Cardiac septum (tissue), 1 donor: ENCODE results near the gene GRIA1. TPM values are rescaled to one million over a fixed set of nuclear protein-coding genes. Genes with fewer than 3 reads are reported as not detected.
"Not testable (repeated sequence)": the region's sequence is repeated elsewhere in the genome, so short reads cannot be mapped to it uniquely, and the experiment has no call there.

Experiments used
- DNase-seq: peaks from one replicate; pipeline ENCODE4 v3.0.0-alpha.2; 2020; ENCODE audit warnings: low spot score
- intact Hi-C: fragments of 100-400 bp; cut with DNase I; formaldehyde crosslinking; loops from one replicate; pipeline ENCODE4 v1.14.0; 2022
- total RNA-seq: library from RNA; stranded (reverse); fragmentation: NEBNext Ultra II Directional; extraction: Animal tissue kit (Norgen Biotek cat#: 25700); gene quantifications from one replicate; pipeline ENCODE4 v1.2.1, GENCODE V29; 2021
- donor health status: DM: no; HTN: no; CAD: no.

GRIA1 gene
- total RNA-seq, 1 donor from 2014 or later, result 0.30 TPM

DNA sequence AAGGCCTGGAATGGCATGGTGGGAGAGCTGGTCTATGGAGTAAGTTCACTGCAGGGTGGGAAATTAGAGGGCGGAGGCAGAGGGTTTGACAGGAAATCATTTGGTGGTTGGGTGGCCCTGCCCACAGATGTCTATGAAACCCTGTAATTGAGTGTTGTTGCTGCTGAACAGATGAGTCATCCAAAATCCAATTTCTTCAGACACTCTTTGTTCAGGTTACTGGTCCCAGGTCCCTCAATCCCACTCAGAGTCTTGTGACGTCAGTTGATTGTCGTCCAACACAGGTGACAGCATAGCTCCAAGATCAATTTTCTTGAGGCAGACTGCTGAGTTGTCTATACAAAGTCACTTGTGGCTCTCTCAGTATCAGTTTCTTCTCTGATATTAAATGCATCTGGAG, 208.6 kb downstream of the GRIA1 start:
- intact Hi-C loops, result no loop called here
- no peak for DNase-seq

DNA sequence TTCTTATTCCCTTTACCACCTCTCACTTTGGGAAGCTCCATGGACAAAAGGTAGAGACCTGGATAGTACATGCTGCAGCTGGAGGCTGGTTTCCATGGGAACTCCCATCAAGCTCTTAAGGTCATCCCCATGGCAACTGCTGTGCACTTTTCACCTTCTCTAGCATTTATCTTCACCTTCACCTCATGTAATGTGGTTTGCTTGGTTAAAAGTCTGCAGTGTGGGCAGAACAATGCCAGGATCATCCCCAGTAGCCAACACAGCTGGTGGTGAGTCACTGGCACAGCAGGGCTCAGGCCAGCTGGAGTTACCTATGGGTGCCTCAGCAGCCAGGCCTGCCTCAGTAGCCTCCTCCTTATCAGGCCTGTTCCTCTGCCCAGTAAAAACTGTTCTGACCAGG, 210.5 kb downstream of the GRIA1 start:
- no peak for DNase-seq
- intact Hi-C loops, result loop anchor here (5.0 kb wide), 1 partner anchor 74 kb away; no protein-coding TSS in a partner anchor

DNA sequence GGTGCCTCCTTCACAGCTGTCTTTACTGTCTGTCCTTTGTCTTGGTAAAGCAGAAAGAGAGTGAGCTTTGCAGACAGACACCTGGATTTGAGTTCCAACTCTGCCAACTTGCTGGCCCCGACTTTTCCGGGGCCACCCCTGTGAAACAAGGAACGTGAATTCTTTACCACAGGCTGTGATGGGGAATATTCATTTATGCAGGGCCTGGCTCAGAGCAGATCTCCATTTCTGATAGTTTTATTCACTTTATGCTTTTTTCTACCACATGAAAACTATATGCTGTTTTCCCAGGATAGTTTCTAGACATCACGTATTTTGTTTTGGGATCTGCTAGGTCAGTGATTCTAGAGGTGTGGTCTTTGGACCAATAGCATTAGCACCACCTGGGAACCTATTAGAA, 211.8 kb downstream of the GRIA1 start:
- intact Hi-C loops, result loop anchor here (5.0 kb wide), 1 partner anchor 75 kb away; no protein-coding TSS in a partner anchor
- DNase-seq, result no peak

DNA sequence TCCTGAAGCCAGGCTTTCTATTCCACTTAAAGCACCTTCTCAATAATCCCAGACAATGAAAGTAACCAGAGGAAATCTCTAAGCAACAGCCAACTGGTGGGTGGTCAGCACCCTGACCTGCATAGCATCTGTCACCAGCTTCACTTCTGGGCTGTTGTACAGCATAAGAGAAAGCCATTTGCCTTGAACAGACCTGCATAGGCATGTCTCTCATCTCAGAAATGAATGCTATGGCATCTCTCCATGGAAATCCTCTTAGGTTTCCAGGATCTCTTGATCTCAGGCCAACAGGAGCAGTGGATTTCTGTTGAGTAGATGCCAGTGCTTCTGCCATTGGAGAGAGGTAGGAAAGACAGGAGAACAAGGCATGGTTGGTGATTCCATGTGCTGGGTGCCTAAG, 213.6 kb downstream of the GRIA1 start:
- intact Hi-C loops, result loop anchor here (5.0 kb wide), 1 partner anchor 77 kb away; no protein-coding TSS in a partner anchor
- no peak for DNase-seq

DNA sequence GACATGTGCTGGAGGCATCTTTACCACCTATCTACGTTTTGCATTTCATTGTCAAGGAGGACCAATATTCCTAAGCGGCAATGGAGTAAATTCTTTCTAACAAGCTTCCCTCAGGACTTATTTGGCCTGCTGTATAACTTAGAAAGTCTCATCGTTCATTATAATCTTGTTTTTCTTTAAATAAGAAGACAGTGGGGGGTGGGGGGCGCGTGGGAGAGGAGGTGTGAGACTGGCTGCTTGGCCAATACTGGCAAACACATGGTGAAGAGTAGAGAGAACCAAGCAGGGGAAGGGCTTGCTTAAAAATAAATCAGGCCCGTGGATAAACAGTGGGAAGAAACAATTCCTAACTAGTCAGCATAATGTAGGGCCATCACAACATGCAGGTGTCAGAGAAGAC, 217.2 kb downstream of the GRIA1 start:
- intact Hi-C loops, result no loop called here

DNA sequence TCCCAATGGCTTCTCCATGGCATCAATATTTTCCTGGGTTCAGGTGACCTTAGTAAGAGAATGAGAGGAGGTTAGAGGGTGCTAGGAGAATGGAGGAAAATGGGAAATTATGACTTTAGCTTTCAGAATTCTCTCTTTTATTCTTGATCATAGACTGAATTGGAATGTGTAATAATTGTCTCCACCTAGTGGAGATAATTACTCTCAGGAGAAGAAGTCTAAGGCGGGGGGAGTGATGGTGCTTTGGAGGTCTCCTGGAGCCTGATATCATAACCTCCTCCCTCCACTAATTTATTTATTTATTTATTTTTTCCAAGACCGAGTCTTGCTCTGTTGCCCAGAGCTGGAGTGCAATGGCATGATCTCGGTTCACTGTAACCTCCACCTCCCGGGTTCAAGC, 221.3 kb downstream of the GRIA1 start:
- no peak for DNase-seq
- intact Hi-C loops, result loop anchor here (5.0 kb wide), 1 partner anchor 214 kb away; no protein-coding TSS in a partner anchor

More for the DNA sequence above, 217.2 kb downstream of the GRIA1 start:
- DNase-seq, result no peak

DNA sequence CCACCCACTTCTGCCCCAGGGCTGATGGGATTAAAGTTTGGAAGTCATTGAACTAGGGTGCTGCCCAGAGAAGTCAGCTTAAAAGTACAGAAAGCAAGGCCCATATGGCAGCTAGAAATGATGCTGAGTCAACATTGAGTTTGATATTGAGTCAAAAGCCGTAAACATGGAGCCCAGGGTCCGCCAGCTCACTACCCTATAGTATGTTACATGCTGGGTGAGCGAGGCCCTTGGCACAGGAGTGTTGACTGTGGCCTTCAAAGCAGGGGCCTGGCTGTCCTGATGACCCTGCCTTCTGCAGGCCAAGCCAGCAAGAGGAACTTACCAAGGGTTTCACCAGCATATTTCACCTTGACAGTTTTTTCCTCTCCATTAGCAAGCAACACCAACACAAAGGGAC, 222.5 kb downstream of the GRIA1 start:
- DNase-seq, result no peak

DNA sequence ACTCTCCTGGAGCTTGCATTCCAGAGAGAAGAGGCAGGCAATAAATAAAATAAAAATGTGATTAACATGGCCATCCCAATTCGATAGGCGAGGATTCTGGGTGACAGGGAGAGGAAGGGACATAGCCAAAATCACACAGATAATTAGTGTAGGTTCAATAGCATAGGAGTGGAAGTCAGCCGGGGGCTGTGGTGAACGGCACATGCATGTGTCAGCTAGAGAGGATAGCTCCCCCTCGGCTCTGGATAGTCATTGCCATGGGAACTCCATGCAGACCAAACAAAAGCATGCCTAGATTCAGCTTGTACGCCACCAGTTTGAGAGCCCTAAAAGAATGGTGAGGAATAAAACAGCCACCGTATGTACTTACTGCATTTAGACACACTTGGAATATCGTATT, 223.5 kb downstream of the GRIA1 start:
- intact Hi-C loops, result loop anchor here (5.0 kb wide), 1 partner anchor 217 kb away; no protein-coding TSS in a partner anchor
- DNase-seq, result no peak

More for the DNA sequence above, 222.5 kb downstream of the GRIA1 start:
- intact Hi-C loops, result loop anchor here (5.0 kb wide), 1 partner anchor 216 kb away; no protein-coding TSS in a partner anchor

DNA sequence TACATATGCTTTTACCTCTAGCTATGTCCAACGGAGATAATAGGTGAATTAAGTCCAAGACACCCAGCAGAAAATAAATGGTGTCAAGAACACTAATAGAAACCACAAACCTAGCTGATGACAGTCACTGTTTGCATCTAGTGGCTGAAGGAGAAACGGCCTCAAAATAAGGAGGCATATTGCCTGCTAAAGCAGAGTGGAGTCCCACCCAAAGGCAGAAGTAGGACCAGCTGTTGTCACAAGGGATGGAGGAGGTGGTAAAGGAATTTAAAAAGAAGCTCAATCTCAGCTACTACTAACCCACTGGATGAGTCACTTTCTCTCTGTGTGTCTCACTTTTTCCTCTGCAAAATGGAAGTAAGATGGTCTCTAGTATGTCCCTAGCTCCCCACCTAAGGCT, 224.3 kb downstream of the GRIA1 start:
- no peak for DNase-seq
- intact Hi-C loops, result loop anchor here (5.0 kb wide), 1 partner anchor 217 kb away; no protein-coding TSS in a partner anchor

DNA sequence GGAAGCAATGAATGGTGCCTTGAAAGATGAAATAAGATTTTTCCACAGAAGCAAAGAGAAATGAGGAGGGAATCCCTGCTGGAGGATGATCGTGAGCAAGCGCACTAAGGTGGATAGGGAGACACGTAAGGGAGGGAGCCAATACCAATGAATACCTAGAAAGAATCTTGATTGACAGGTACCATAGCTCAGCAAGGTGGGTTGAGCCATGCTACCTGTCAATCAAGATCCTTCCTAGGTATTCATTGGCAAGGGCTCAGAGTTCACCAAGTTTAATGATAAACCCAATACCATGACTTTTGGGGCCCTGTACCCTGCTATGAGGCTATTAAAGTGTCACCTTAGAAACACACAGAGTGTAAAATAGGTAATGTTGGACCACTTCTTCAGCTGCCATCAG, 226.8 kb downstream of the GRIA1 start:
- no peak for DNase-seq
- intact Hi-C loops, result no loop called here

DNA sequence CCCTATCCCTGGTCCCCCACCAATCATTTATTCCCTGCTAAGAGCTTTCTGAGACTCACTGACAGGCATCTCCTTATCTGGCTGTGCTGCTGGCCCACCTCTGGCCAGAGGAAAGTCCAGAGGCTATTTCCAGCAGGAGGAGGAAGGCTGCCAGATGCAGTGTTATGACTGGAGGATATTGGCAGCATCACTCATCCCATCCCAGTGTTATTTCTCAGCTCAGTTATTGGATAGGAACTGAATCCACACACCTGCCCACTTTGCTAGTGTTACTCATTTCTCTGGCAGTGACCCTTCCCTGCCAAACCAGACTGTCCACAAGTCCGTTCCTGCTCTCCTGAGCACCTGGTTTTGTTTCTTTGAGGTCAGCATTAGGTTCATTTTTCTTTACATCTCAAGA, 228.2 kb downstream of the GRIA1 start:
- DNase-seq, result no peak
- intact Hi-C loops, result no loop called here

DNA sequence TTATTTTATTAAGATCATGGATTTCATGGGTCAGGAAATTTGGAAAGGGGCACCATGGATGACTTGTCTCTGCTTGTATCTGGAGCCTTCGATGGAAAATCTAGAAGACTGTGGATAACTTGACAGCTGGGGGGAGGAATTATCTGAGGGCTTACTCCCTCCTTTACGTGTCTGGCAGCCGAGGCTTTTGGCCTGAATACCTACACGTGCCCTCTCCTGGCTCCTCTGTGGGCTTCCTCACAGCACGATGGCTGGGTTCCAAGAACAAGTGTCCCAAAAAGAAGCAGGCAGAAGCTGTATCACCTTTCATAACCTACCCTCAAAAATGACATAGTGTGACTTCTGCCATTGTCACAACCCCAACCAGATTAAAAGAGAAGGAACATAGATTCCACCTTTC, 228.9 kb downstream of the GRIA1 start:
- intact Hi-C loops, result no loop called here
- no peak for DNase-seq

DNA sequence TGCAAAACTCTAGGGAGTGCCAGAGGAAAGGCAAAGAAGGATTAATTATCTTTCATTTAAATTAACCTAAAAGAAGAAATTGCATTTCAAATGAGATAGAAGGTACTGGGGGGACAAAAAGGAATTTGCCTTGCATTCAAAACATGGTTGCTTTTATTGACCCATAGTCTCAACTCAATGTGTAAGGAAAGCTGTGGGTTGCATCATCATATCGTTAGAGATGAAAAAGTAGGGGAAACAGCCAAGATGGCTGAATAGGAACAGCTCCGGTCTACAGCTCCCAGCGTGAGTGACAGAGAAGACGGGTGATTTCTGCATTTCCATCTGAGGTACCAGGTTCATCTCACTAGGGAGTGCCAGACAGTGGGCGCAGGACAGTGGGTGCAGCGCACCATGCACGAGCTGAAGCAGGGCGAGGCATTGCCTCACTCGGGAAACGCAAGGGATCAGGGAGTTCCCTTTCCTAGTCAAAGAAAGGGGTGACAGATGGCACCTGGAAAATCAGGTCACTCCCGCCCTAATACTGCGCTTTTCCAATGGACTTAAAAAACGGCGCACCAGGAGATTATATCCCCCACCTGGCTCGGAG, 232.6 kb downstream of the GRIA1 start:
- DNase-seq, intact Hi-C loops: not testable (repeated sequence)

DNA sequence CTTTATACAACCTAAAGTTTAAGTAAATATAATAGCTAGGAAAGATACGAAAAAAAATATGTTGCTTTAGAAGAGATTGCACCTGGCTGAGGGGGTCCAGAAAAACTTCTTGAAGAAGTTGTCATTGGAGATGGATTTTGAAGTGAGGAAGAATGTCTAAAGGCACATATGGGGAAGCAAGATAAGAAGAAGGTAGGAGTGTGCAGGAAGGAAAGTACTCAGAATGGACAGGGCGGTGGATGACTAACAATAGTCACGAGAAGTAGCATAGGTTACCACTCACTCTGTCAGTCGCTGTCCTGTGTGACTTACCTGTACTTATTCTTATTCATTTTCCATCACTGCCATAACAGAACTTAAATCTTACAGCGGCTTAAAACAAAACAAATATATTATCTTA, 251.6 kb downstream of the GRIA1 start:
- no peak for DNase-seq
- intact Hi-C loops, result no loop called here

DNA sequence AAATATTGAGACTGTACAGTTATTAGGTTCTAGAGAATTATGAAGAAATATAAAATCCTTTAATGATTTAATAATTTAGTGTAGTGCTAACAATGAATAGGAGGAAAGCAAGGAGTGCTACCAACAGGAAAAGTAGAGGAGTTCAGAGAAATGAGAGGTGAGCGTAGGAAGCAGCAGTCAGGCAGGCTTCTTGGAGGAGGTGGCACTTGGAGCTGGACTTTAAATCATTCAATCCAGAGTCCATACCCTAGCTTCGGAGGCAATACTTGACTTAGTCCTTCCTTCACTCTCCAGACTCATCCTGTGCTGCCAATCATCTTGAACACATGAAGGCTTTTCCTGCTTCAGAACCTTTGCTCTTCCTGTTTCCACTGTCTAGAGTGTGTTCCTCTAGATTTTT, 254.3 kb downstream of the GRIA1 start:
- intact Hi-C loops, result no loop called here
- no peak for DNase-seq

DNA sequence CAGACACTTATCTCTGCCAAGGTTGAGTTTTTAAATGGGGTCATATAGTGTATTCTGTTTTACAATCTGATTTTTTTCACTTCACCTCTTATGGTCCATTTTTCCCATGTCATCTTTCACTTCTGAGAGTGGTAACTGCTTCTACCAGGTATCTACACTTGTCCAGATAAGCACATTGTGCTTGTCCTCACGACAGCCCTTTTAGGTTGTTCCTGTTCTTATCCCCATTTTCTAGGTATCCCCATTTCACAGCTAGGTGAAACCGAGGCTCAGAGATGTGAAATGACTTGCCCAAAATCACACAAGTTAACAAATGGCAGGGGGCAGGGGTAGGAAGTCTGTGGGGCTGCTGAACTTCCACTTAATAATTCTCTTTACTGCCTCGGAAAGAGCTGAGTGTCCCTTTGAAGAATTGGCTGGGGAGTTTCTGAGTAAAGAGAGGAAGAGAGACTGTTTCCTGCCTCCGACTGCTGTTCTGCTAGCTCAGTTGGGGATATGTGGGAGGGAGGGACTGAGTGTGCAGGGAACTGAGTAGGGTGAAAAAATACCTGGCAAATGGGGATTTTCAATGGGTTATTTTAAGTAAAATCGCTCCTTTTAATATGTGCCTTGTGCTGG, 255.4 kb downstream of the GRIA1 start:
- intact Hi-C loops, result no loop called here
- no peak for DNase-seq

DNA sequence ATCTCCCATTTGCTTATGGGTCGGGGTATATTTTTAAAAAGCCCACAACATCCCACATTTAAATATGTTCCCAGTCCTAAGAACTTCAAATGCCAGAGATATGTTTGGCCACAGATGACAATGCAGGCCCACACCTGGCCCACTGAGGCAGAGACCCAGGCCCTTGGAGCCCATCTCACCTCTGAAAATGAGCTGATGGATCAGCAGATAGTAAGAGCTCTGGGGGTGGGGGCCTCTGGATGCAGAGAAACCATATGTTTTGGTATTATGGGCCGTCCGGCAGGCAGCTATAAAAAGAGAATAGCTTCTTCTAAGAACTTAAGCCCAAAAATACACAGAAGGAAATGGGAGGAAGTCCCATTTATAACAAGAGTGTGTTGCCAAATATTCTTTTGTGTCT, 256.0 kb downstream of the GRIA1 start:
- intact Hi-C loops, result no loop called here
- no peak for DNase-seq

DNA sequence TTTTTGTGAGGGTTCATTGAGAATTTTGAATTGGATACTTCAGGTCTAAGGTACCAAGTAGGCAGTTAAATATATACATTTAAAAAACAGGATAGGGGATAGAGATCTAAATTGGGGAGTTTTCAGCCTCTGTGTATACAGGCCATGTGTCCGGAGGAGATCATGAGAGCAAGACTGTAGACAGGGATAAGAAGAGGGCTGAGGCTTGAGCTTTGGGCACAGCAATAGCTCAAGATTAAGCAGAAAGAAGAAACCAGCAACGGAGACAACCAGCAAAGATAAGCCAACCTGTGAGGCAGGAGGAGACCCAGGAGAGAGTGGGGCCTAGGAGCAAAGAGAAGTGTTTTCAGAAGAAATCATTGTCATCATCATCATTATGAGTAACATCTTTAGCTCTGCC, 258.4 kb downstream of the GRIA1 start:
- no peak for DNase-seq
- intact Hi-C loops, result no loop called here

DNA sequence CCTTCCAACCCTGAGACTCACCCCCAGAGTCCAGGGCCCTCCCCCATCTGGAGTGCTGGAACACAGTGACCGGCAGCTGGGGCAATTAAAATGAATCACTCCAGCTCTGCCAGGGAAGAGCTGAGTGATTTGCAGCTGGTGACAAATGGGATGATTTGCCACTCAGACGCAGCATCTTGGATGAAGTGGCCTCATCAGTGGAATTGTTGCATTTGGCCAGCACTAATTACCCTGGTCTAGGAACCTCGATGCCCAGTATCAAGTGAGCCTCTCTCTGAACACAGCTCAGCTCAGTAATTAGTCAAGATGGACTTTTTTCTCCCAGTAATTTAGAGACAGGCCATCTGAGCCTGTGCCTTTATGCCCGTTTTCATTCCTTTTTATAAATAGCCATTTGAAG, 259.5 kb downstream of the GRIA1 start:
- no peak for DNase-seq
- intact Hi-C loops, result no loop called here

DNA sequence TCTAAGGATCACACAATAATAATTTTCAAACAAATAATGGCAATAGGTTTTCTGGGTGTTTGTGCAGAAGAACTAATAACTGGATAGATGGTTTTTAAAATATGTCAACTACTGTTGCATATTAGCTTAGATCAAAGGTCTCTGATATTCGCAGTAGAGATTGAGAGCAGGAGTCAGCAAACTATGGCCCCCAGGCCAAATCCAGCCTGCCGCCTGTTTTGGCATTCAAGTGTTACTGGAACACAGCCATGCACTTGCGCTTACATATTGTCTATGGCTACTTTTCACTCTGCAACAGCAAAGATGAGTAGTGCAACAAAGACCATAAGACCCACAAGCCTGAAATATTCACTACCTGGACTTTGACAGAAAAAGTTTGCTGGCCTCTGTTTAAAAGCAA, 260.8 kb downstream of the GRIA1 start:
- intact Hi-C loops, result no loop called here
- DNase-seq, result no peak

DNA sequence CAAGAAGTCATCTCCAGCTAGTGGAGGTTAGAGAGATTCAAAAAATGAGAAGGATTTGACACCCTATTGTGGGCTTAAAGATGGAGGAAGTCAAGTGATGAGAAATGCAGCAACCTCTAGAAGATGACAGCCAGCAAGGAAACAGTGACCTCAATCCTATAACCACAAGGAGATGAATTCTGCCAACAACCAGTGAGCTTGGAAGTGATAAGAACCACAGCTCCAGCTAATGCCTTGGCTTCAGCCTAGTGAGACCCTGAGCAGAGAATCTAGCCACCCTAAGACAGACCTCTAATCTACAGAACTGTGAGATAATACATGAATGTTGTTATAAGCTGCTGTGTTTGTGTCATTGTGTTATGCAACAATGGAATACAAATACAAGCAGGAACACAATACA, 262.4 kb downstream of the GRIA1 start:
- DNase-seq, result no peak
- intact Hi-C loops, result no loop called here
